HCT116 (cell line): Measurements from ENCODE around the gene SLC15A3.

Source experiments
- CEBPB ChIP-seq: IDR thresholded peaks from 2 replicates; pipeline ENCODE4 v1.6.1; 2012; ENCODE audit warnings: low read depth
- CTCF ChIP-seq, 3 experiments: fragments of 200-600 bp in 1 of 3; sonication (generic) in 1 of 3; IDR thresholded peaks in 2 of 3; conservative IDR thresholded peaks in 1 of 3; 2 replicates each; pipeline ENCODE4 v1.5.1; 2012 to 2017; ENCODE audit warnings: low read depth in 2 of 3, low read length in 2 of 3, antibody characterized with exemption in 1 of 3, borderline replicate concordance in 1 of 3, control low read depth in 1 of 3, mild to moderate bottlenecking in 1 of 3, mixed read lengths in 1 of 3, mixed run types in 1 of 3, moderate library complexity in 1 of 3; ENCODE audit not compliant: insufficient read depth in 1 of 3
- EGR1 ChIP-seq: IDR thresholded peaks from 2 replicates; pipeline ENCODE4 v1.6.1; 2012; ENCODE audit warnings: low read depth
- EZH2 ChIP-seq: fragments of 200-600 bp; sonication (generic); IDR thresholded peaks from 2 replicates; pipeline ENCODE4 v1.6.1; 2017; ENCODE audit warnings: antibody characterized with exemption, mixed run types
- EZH2phosphoT487 ChIP-seq: fragments of 200-600 bp; IDR thresholded peaks from 2 replicates; pipeline ENCODE4 v1.6.1; 2018; ENCODE audit warnings: antibody characterized with exemption, borderline replicate concordance
- JUND ChIP-seq: IDR thresholded peaks from 2 replicates; pipeline ENCODE4 v1.6.1; 2012
- MAX ChIP-seq: IDR thresholded peaks from 2 replicates; pipeline ENCODE4 v1.6.1; 2012
- POLR2A ChIP-seq: IDR thresholded peaks from 2 replicates; pipeline ENCODE4 v1.7.0; 2011; ENCODE audit warnings: borderline replicate concordance; ENCODE audit not compliant: insufficient read depth, insufficient read length; ENCODE audit errors: extremely low read depth
- POLR2AphosphoS5 ChIP-seq: IDR thresholded peaks from 2 replicates; pipeline ENCODE4 v1.6.1; 2011; ENCODE audit warnings: mild to moderate bottlenecking, low read depth, low read length, moderate library complexity
- RAD21 ChIP-seq: IDR thresholded peaks from 2 replicates; pipeline ENCODE4 v1.6.1; 2012; ENCODE audit warnings: low read depth, mild to moderate bottlenecking
- SIN3A ChIP-seq: IDR thresholded peaks from 2 replicates; pipeline ENCODE4 v1.6.1; 2012; ENCODE audit warnings: low read depth
- YY1 ChIP-seq: IDR thresholded peaks from 2 replicates; pipeline ENCODE4 v1.6.1; 2011; ENCODE audit warnings: low read length, low read depth, moderate library complexity, mild to moderate bottlenecking; ENCODE audit not compliant: insufficient replicate concordance; ENCODE audit errors: extremely low read depth
- ZFX ChIP-seq: fragments of 450-650 bp; IDR thresholded peaks from 2 replicates; pipeline ENCODE4 v1.6.1; 2017
- TF ChIP-seq, protein P1 (sequence below): IDR thresholded peaks from 2 replicates; pipeline ENCODE4 v1.6.1; 2012; ENCODE audit warnings: low read depth

DNA sequence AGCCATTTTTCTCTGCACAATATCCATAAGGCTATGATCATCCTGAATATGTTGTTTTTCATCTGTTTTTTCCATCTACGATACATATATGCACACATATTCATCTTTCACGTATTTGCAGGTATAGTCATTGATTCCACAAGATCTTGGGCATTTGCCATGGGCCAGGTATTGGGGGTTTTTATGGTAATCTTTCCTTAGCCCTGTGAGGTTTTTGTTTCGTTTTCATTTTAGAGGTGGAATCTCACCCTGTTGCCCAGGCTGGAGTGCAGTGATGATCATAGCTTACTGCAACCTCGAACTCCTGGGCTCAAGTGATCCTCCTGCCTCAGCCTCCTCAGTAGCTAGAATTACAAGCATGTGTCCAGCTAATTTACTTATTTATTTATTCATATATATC, 39.5 kb upstream of the SLC15A3 start:
- no peak for TF ChIP-seq POLR2A
- TF ChIP-seq RAD21: no peak
- no peak for TF ChIP-seq ZFX
- no peak for TF ChIP-seq CTCF (IDR thresholded peaks at IDR 0.05 in 2 of 3, conservative IDR thresholded peaks at IDR 0.05 in 1 of 3; ENCODE audit: borderline replicate concordance in 1 of 3, insufficient read depth in 1 of 3, low read depth in 2 of 3, low read length in 2 of 3)
- no peak for TF ChIP-seq YY1
- TF ChIP-seq, protein P1, sequence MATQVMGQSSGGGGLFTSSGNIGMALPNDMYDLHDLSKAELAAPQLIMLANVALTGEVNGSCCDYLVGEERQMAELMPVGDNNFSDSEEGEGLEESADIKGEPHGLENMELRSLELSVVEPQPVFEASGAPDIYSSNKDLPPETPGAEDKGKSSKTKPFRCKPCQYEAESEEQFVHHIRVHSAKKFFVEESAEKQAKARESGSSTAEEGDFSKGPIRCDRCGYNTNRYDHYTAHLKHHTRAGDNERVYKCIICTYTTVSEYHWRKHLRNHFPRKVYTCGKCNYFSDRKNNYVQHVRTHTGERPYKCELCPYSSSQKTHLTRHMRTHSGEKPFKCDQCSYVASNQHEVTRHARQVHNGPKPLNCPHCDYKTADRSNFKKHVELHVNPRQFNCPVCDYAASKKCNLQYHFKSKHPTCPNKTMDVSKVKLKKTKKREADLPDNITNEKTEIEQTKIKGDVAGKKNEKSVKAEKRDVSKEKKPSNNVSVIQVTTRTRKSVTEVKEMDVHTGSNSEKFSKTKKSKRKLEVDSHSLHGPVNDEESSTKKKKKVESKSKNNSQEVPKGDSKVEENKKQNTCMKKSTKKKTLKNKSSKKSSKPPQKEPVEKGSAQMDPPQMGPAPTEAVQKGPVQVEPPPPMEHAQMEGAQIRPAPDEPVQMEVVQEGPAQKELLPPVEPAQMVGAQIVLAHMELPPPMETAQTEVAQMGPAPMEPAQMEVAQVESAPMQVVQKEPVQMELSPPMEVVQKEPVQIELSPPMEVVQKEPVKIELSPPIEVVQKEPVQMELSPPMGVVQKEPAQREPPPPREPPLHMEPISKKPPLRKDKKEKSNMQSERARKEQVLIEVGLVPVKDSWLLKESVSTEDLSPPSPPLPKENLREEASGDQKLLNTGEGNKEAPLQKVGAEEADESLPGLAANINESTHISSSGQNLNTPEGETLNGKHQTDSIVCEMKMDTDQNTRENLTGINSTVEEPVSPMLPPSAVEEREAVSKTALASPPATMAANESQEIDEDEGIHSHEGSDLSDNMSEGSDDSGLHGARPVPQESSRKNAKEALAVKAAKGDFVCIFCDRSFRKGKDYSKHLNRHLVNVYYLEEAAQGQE: no peak
- no peak for TF ChIP-seq SIN3A
- no peak for TF ChIP-seq POLR2AphosphoS5
- TF ChIP-seq EZH2: no peak
- no peak for TF ChIP-seq EZH2phosphoT487
- TF ChIP-seq MAX: no peak
- TF ChIP-seq JUND: no peak
- no peak for TF ChIP-seq EGR1
- TF ChIP-seq CEBPB: no peak
